ENCODE measurements around the gene AMDHD2.

DNA sequence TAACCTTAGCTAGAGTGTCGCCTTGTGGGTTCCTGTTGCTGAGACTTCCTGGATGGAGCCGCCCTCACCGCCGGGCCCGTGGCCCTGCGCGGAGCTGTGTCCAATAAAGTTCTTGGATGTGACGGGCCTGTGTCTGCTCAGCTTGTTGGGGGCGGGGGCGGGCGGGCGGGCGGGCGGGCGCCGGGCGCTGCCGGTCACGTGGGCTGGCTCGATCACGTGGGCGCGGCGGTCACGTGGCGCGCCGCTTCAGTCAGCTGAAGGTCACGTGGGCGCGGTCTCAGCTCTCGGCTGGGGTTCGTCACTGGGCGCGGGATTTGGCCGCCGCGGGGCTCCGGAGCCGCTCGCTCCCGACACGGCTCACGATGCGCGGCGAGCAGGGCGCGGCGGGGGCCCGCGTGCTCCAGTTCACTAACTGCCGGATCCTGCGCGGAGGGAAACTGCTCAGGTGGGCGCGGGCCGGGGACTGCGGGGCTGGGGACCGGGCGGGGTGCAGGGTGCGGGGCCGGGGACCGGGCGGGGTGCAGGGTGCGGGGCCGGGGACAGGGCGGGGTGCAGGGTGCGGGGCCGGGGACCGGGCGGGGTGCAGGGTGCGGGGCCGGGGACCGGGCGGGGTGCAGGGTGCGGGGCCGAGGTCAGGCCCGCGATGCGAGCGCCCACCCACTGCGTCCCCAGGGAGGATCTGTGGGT, at the start of gene AMDHD2:
- TF ChIP-seq, protein P1, sequence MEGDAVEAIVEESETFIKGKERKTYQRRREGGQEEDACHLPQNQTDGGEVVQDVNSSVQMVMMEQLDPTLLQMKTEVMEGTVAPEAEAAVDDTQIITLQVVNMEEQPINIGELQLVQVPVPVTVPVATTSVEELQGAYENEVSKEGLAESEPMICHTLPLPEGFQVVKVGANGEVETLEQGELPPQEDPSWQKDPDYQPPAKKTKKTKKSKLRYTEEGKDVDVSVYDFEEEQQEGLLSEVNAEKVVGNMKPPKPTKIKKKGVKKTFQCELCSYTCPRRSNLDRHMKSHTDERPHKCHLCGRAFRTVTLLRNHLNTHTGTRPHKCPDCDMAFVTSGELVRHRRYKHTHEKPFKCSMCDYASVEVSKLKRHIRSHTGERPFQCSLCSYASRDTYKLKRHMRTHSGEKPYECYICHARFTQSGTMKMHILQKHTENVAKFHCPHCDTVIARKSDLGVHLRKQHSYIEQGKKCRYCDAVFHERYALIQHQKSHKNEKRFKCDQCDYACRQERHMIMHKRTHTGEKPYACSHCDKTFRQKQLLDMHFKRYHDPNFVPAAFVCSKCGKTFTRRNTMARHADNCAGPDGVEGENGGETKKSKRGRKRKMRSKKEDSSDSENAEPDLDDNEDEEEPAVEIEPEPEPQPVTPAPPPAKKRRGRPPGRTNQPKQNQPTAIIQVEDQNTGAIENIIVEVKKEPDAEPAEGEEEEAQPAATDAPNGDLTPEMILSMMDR (IDR thresholded peaks at IDR 0.05) = no peak
- peak; percentile 32 for TF ChIP-seq POLR2A (IDR thresholded peaks at IDR 0.05)
